K562 (cell line): ENCODE results near the gene MAB21L3. TPM values are rescaled to one million over a fixed set of nuclear protein-coding genes. Genes with fewer than 3 reads are reported as not detected.

ENCODE experiments used
- DACH1 ChIP-seq: fragments of 450-650 bp; IDR thresholded peaks from 2 replicates; pipeline ENCODE4 v1.6.1; 2018; ENCODE audit not compliant: partially characterized antibody
- GABPA ChIP-seq: fragments of 200-800 bp; sonication (Bioruptor generic); conservative IDR thresholded peaks from 2 replicates; pipeline ENCODE4 v1.6.1; 2016; ENCODE audit warnings: low read depth, missing genetic modification characterization, missing compliant biosample characterization
- TSHZ1 ChIP-seq: fragments of 250-450 bp; sonication (Bioruptor Pico); IDR thresholded peaks from 2 replicates; pipeline ENCODE4 v1.4.0; 2020; ENCODE audit warnings: mild to moderate bottlenecking, moderate library complexity
- ZBTB11 ChIP-seq, 3 experiments: fragments of 200-800 bp in 1 of 3; fragments of 250-450 bp in 1 of 3; fragments of 450-650 bp in 1 of 3; sonication (Bioruptor Pico) in 1 of 3; sonication (Bioruptor generic) in 1 of 3; formaldehyde crosslinking in 1 of 3; IDR thresholded peaks; 2 replicates each; pipeline versions ENCODE4 v1.6.1 to v1.8.0; 2016 to 2022; ENCODE audit warnings: mild to moderate bottlenecking in 2 of 3, missing genetic modification characterization in 2 of 3, missing compliant biosample characterization in 1 of 3, moderate library complexity in 1 of 3
- polyA plus RNA-seq, 8 experiments: library from polyadenylated mRNA; depleted of rRNA in 4 of 8; stranded (reverse) in 5 of 8; unstranded in 3 of 8; fragments of >200 nt; fragmentation: Nextera tagmentation in 2 of 8; fragmentation: Illumina TruSeq in 1 of 8; extraction: Ambion mirVana in 2 of 8; extraction: Trizol in 1 of 8; gene quantifications; 2 replicates each; pipeline versions ENCODE4 v1.2.1 to v1.2.3, GENCODE V29; 2011 to 2014; ENCODE audit warnings: inconsistent platforms in 1 of 8, missing spikeins in 1 of 8
- total RNA-seq, 7 experiments: library from RNA; depleted of rRNA in 6 of 7; stranded (reverse); fragments of >200 nt in 6 of 7; fragmentation: Illumina TruSeq in 2 of 7; extraction: Trizol in 2 of 7; gene quantifications; 2 replicates each; pipeline versions ENCODE4 v1.2.1 to v1.2.3, GENCODE V29; 2011 to 2021; ENCODE audit warnings: low replicate concordance in 1 of 7

MAB21L3 gene
- total and polyA plus RNA-seq, 9 of the 15 experiments (the other 6 are each of a cell fraction or from before 2014, with no cell fraction given), result not detected

GRCh38 chr1:116166011-116166571 lies 54.9 kb downstream of the MAB21L3 start (continued):
- no peak for TF ChIP-seq TSHZ1 (CRISPR knock-in tag)
- no peak for TF ChIP-seq DACH1
- TF ChIP-seq ZBTB11 (CRISPR knock-in tag; IDR thresholded peaks at IDR 0.05), result no peak
- no peak for TF ChIP-seq GABPA (tag)
